C4-2B (cell line): ENCODE measurements around the gene ENO4.

Experiments used
- CTCF ChIP-seq: fragments of 450-650 bp; conservative IDR thresholded peaks from 2 replicates; pipeline ENCODE4 v1.5.1; 2017; ENCODE audit warnings: mild to moderate bottlenecking
- ZFX ChIP-seq: fragments of 450-650 bp; IDR thresholded peaks from 2 replicates; pipeline ENCODE4 v1.6.1; 2017

- TF ChIP-seq CTCF (no peak), ZFX (no peak)
These were observed 69.9 kb downstream of the ENO4 start for GRCh38 chr10:116919164-116919563.
